Type B pancreatic cell (in vitro differentiated cells): Measurements from ENCODE around the gene INHBA. TPM values are rescaled to one million over a fixed set of nuclear protein-coding genes. Genes with fewer than 3 reads are reported as not detected.

Source experiments
- DNase-seq: peaks from one replicate; pipeline ENCODE4 v3.0.0; 2021; ENCODE audit warnings: mixed read lengths; ENCODE audit not compliant: unreplicated experiment; ENCODE audit errors: extremely low spot score
- H3K27ac Mint-ChIP-seq: 2 replicates; pipeline ENCODE4 v1.8.0; 2021; ENCODE audit warnings: mild to moderate bottlenecking, mixed read lengths
- H3K27me3 Mint-ChIP-seq: 2 replicates; pipeline ENCODE4 v1.8.0; 2021; ENCODE audit warnings: mixed read lengths
- H3K36me3 Mint-ChIP-seq: 2 replicates; pipeline ENCODE4 v1.8.0; 2021; ENCODE audit warnings: mixed read lengths
- H3K4me1 Mint-ChIP-seq: one replicate; pipeline ENCODE4 v1.8.0; 2021; ENCODE audit warnings: mixed read lengths; ENCODE audit not compliant: unreplicated experiment
- H3K4me3 Mint-ChIP-seq: 2 replicates; pipeline ENCODE4 v1.8.0; 2021; ENCODE audit warnings: mild to moderate bottlenecking, mixed read lengths
- H3K9me3 Mint-ChIP-seq: 2 replicates; pipeline ENCODE4 v1.8.0; 2021; ENCODE audit warnings: mixed read lengths
- CTCF ChIP-seq: fragments of 200-600 bp; sonication (generic); conservative IDR thresholded peaks from 2 replicates; pipeline ENCODE4 v1.5.0; 2021; ENCODE audit warnings: antibody characterized with exemption, mild to moderate bottlenecking
- total RNA-seq: library from RNA; stranded (reverse); gene quantifications from 2 replicates; pipeline ENCODE4 v1.2.1, GENCODE V29; 2021; ENCODE audit warnings: low replicate concordance

INHBA gene
- total RNA-seq, 1 donor from 2014 or later, result 19.9 TPM

GRCh38 chr7:41732843-41733306 lies 30.0 kb upstream of the INHBA start:
- H3K36me3 Mint-ChIP-seq, result no peaks in the 10 kb centered on the region
- no peak overlapping the region for H3K4me3 Mint-ChIP-seq
- no peak for TF ChIP-seq CTCF
- H3K27me3 Mint-ChIP-seq, result peaks cover 21% of the 10 kb centered on the region
- no peak for DNase-seq
- no peak overlapping the region for H3K27ac Mint-ChIP-seq
- no peaks in the 10 kb centered on the region for H3K4me1 Mint-ChIP-seq
- no peaks in the 10 kb centered on the region for H3K9me3 Mint-ChIP-seq

DNA sequence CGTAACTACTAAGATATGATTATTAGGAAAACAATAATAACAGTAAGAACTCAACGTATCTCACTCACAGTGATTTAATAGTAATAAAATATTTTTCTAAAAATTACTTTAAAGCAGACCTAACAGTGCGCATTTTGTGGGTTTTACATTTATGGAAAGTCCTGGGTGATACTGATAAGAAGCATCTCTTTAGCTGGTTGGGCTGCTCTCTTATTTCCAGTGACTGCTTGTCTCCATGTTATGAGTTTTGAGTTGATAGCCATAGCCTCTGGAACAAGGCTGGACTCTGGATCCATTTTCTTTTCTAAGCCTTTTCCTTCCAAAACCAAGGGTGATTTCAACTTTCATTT lies 29.5 kb upstream of the INHBA start:
- Mint-ChIP-seq H3K27me3 (peaks cover 21% of the 10 kb centered on the region), H3K27ac (no peak overlapping the region), H3K4me3 (no peak overlapping the region), H3K9me3 (no peaks in the 10 kb centered on the region), H3K4me1 (no peaks in the 10 kb centered on the region), H3K36me3 (no peaks in the 10 kb centered on the region)
- TF ChIP-seq CTCF, result no peak
- no peak for DNase-seq

DNA sequence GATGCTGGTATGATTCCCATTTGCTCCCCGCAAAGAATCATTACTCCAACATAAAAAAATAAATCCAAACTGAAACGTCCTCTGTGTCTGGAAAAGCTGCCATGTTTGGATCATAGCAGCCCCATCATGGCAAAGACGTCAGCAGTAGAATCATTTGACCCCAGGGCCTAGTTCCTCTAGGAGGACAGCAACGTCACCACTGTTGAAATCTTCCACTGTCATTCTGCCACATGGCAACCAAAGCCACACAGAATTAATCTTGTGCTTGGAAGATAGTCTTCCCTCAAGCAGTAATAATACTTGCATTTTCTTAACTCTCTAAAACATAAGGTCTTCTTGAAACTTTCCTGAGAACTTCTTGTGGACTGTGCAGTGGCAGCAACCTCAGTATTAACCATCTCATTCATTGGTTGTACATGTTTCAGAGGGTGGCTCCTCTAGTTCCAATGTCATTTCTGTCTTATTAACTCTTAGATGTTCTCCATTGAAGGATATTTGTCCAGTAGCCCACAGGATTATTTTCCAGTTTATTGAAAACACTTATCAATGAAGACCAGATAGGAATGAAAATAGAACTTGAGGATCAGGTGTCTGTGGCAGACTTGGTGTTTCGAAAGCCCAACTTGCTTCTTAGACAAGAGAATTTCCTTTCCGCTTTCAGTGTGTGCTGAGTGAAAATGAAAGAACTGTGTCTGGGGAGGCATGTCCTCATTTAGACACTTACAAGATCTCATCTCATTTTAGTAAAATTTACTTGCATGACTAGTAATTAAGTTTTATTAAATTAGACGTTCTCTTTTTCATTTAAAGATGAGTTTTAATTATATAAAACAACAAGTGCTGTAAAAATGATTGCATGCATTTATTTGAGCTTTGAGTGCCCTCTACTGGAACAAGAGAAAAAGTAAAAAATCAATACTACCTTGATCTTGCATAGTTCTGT lies 28.9 kb upstream of the INHBA start:
- no peaks in the 10 kb centered on the region for H3K36me3 Mint-ChIP-seq
- H3K4me1 Mint-ChIP-seq, result peaks cover 2% of the 10 kb centered on the region
- H3K9me3 Mint-ChIP-seq, result no peaks in the 10 kb centered on the region
- H3K27me3 Mint-ChIP-seq, result peaks cover 21% of the 10 kb centered on the region
- H3K4me3 Mint-ChIP-seq, result no peak overlapping the region
- TF ChIP-seq CTCF, result peak; percentile 82
- no peak overlapping the region for H3K27ac Mint-ChIP-seq
- no peak for DNase-seq

DNA sequence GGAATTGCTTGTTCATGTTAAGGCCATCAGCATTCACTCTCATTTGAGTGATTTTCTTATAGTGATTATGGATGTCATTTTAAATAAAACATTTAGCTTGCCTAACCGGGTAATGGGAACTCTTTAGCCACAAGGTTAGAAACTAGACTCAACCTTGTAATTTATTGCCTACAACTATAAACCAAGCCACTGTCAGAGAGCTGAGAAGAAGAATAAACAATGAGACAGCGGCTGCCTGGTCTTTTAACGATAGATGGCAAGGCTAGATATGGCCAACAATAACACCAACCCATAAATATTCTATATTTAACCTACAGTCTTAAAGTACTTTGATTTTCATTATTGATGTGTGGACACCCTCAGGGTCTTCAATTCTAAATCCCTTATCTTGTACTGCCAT lies 27.8 kb upstream of the INHBA start:
- Mint-ChIP-seq H3K4me1 (peaks cover 13% of the 10 kb centered on the region), H3K4me3 (no peak overlapping the region), H3K36me3 (no peaks in the 10 kb centered on the region), H3K9me3 (no peaks in the 10 kb centered on the region), H3K27me3 (peaks cover 12% of the 10 kb centered on the region), H3K27ac (no peak overlapping the region)
- no peak for DNase-seq
- no peak for TF ChIP-seq CTCF

DNA sequence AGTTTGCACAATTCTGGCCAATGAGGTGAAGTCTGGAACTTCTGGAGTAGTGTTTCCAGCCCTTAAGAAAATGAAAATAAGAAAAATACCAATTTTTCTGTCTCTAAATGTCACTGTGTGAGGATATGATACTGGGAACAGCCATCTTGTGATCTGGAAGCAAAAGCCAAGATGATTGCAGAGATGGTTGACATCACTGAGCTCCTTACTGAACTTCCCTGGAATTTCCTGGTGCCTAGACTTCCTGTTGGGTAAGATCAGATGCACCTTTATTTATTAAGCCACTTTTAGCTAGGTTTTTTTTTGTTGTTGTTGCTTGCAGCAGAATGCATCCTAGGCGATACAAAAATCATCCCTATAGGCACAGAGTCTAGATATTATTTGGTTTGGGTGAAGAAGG lies 27.3 kb upstream of the INHBA start:
- Mint-ChIP-seq H3K4me1 (peaks cover 16% of the 10 kb centered on the region), H3K9me3 (no peaks in the 10 kb centered on the region), H3K27me3 (peaks cover 8% of the 10 kb centered on the region), H3K4me3 (no peak overlapping the region), H3K36me3 (no peaks in the 10 kb centered on the region), H3K27ac (no peak overlapping the region)
- no peak for DNase-seq
- no peak for TF ChIP-seq CTCF
